HL-60 (cell line): ENCODE measurements around the gene SELENBP1.

Experiments used
- DNase-seq, 2 experiments: peaks; one replicate each; pipeline ENCODE4 v3.0.0-alpha.2; 2010 to 2020; ENCODE audit warnings: low read depth in 1 of 2, low spot score in 1 of 2
- H3K27ac ChIP-seq: fragments of 250-450 bp; sonication (Bioruptor Pico); replicated peaks from 2 replicates; pipeline ENCODE4 v1.5.1; 2020; ENCODE audit warnings: mild to moderate bottlenecking, moderate library complexity
- H3K27me3 ChIP-seq: fragments of 250-450 bp; sonication (Bioruptor Pico); 2 replicates; pipeline ENCODE4 v1.5.1; 2021; ENCODE audit warnings: mild to moderate bottlenecking, moderate library complexity; ENCODE audit not compliant: insufficient read depth, poor library complexity, severe bottlenecking
- H3K4me3 ChIP-seq: replicated peaks from 2 replicates; pipeline ENCODE4 v1.5.1; 2011; ENCODE audit warnings: mild to moderate bottlenecking, control low read depth, low read length; ENCODE audit not compliant: insufficient read depth
- CTCF ChIP-seq: IDR thresholded peaks from one replicate; pipeline ENCODE4 v1.5.1; 2011; ENCODE audit warnings: low read length, control low read depth, inconsistent platforms; ENCODE audit not compliant: insufficient read depth
- GABPA ChIP-seq: IDR thresholded peaks from 2 replicates; pipeline ENCODE4 v1.6.1; 2012; ENCODE audit warnings: low read depth
- POLR2AphosphoS5 ChIP-seq: IDR thresholded peaks from 2 replicates; pipeline ENCODE4 v1.6.1; 2012; ENCODE audit warnings: low read depth
- REST ChIP-seq: IDR thresholded peaks from 2 replicates; pipeline ENCODE4 v1.6.1; 2012; ENCODE audit warnings: low read depth; ENCODE audit not compliant: insufficient replicate concordance
- SPI1 ChIP-seq: IDR thresholded peaks from 2 replicates; pipeline ENCODE4 v1.6.1; 2012; ENCODE audit warnings: low read depth, mild to moderate bottlenecking, borderline replicate concordance

The SELENBP1 gene

GRCh38 chr1:151326619-151327222 is 45.8 kb downstream of the SELENBP1 start:
- Histone ChIP-seq H3K27ac (peak overlapping the region; percentile 97), H3K27me3 (no peaks in the 10 kb centered on the region), H3K4me3 (peak overlapping the region; percentile 70)
- DNase-seq: peak; percentile 52 to 83
- no peak for TF ChIP-seq GABPA
- peak; percentile 63 for TF ChIP-seq POLR2AphosphoS5
- peak; percentile 72; the same call in 1 of the 2 replicates for TF ChIP-seq SPI1

GRCh38 chr1:151325646-151326429 is 46.7 kb downstream of the SELENBP1 start:
- Histone ChIP-seq H3K27ac (peak overlapping the region; percentile 97; the same call in 1 of the 2 replicates), H3K4me3 (peak overlapping the region; percentile 70), H3K27me3 (no peaks in the 10 kb centered on the region)
- TF ChIP-seq SPI1 (no peak), GABPA (no peak), POLR2AphosphoS5 (no peak), CTCF (no peak), REST (no peak)
- no peak for DNase-seq

GRCh38 chr1:151325231-151325630 is 47.3 kb downstream of the SELENBP1 start:
- no peak for DNase-seq
- no peak for TF ChIP-seq POLR2AphosphoS5
- no peak for TF ChIP-seq CTCF
- H3K27me3 ChIP-seq: no peaks in the 10 kb centered on the region
- no peak overlapping the region for H3K4me3 ChIP-seq
- no peak overlapping the region for H3K27ac ChIP-seq

GRCh38 chr1:151324390-151324930 is 48.0 kb downstream of the SELENBP1 start:
- no peak overlapping the region for H3K4me3 ChIP-seq
- H3K27ac ChIP-seq: no peak overlapping the region
- no peak for TF ChIP-seq POLR2AphosphoS5
- TF ChIP-seq CTCF: no peak
- no peak for TF ChIP-seq GABPA
- no peak for TF ChIP-seq REST
- no peak for DNase-seq
- no peaks in the 10 kb centered on the region for H3K27me3 ChIP-seq
